GM18870 (cell line): ENCODE data around the gene ZNF566.
"Not testable (repeated sequence)": the region's sequence is repeated elsewhere in the genome, so short reads cannot be mapped to it uniquely, and the experiment has no call there.

Source experiments
- ATAC-seq: cut with Tn5 transposase; IDR thresholded peaks from one replicate; pipeline ENCODE4 v1.9.1; 2021; ENCODE audit warnings: moderate library complexity; ENCODE audit not compliant: unreplicated experiment

Gene ZNF566

DNA sequence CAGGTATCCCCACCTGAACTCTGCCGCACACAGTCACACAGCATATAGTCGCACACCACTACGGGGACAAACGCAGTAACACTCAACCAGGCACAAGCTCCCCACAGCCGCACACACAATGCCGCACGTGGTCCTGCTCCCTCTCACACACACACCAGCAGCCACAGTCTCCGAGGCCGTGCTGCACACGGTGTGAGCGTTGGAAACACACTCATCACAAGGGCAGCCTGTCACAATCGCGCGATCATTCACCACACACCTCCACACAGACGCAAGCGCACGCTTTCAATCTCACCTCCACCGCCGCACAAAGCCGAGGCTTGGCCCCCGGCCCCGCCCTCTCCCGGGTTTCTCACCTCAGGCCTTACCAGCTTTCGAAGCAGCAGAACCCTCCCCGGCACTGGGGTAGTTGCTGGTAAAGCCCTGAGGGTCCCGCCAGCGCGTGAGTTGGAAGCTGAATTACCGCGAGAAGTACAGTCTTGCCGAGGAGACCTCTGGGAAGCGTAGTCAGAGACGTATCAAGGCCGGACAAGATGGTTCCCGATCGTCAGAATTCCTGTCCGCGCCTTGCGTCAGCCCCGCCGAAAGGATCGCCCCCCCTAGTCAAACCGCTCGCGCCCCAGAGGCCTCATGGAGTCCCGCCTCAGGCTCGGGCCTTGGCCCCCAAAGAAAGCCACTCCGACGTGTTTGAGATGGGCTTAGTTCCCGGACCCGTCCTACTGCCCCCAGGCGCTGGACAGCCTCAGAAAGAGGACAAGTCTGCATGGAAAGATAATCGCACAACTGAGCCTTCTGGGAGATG is at the start of gene ZNF566:
Gene ZNF566 (minus strand): TSS at position 444 of the 802 bp plus-strand sequence. CDS start 13,004 bp downstream, outside the sequence.
- ATAC-seq, result peak; percentile 90

DNA sequence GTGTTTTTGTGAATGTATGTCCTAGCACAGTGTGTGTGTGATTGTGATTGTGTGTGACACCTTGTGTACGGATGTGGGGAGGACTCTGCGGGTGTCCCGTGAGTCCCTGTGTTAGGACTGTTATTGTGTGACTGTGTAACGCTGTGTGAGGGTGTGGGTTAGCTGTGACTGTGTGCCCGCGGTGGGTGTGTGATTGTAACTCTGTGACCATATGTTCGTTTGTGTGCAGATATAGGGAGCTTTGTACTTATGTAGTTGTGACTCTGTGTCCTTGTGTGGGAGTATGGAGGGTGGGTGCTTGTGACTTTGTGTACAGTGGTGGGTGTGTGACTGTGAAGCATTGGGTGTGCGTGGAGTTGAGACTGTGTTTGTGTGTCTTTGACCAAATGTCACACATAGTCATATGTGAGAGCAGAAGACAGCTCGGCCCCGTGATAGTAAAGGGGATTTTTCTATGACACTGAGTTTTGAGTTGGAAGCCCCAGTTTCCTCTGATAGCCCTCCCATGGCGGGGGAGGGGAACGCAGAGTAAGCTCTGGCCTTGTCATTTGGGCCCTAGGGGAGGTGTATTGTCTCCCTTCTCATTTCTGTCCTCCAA is 39.7 kb upstream of the ZNF566 start:
- ATAC-seq, result peak; percentile 29

DNA sequence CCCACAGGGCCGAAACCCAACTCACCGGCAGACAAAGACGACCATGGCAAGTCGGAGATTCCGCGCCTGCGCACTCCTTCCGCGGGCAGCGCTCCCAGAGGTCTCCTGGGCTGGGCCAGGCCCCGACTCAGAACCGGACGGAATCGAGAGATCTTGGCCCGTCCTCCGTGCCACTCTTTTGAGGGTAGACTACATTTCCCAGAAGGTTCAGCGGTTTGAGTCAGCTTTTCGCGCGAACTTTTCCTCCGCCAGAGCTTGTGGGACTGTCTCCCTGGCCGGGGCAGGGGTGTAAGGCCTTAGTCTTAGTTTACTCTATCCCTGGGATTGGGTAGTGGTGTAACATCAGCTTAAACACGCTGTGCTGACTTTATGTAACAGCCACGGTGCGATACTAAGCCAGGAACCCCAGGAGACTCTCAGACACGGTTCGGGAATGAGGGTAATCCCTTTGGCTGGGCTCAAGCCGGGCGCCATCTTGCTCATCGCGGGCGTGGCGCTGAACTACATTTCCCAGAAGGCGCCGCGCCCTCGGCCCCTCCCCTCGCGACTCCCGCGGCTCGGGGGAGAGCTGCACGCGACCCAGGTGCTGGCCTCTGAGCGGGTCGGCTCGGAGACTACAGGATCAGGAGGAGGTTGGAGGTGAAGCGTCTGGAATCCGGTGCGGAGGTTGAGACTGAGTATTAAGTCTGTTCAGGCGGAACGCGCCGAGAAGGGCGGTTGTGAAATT is 39.0 kb upstream of the ZNF566 start, which contains the start of gene ZNF260:
Gene ZNF260 (minus strand): TSS at position 78 of the 727 bp plus-strand sequence. CDS start 13,033 bp downstream, outside the sequence.
- ATAC-seq, result peak; percentile 77

DNA sequence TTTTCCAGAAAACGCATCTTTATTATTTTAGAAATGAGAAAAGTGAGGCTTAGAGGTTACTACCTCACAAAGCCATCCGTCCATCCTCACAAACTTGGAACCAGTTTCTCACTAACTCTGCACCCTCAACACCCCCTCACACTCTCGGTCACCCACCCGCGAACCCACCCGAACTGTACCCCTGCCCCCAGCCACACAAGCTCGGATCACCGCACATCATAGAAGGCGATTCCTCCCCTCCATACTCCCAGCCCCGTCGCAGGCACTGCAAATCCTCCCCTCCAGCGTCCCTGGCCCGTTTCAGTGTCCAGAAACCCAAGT is 38.5 kb upstream of the ZNF566 start:
- no peak for ATAC-seq

DNA sequence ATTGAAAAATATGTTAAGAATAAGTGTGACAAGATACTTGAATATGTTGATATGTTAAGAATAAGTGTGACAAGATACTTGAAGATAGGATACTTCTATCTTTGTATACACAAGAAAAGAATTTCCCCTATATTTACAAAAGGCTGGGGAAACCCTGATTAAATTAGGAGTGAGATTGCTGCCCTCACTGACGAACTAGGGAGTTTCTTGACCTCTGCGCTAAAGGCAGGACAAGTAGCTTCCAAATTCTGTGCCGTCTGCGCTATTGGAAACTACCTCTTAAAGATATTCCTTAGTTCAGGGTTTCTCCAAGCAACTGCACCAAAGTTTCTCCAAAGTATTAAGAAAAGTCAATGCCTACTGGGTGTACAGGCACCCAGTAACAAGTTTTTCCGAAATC is 38.0 kb upstream of the ZNF566 start:
- ATAC-seq, result no peak

DNA sequence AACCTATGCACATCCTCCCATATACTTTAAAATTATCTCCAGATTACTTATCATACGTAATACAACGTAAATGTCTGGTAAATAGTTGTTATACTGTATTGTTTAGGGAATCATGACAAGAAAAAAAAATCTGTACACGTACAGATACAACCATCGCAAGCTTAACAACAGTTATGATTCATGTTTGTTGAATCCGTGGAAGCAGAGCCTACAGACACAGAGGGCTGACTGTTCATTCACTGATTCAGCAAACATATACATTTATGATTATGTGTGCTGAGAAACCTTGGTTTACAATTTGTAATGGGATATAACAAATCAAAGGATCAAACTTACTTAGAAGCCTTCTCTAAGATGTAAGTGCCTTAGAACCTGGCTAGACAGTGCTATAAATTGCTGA is 37.2 kb upstream of the ZNF566 start:
- no peak for ATAC-seq

DNA sequence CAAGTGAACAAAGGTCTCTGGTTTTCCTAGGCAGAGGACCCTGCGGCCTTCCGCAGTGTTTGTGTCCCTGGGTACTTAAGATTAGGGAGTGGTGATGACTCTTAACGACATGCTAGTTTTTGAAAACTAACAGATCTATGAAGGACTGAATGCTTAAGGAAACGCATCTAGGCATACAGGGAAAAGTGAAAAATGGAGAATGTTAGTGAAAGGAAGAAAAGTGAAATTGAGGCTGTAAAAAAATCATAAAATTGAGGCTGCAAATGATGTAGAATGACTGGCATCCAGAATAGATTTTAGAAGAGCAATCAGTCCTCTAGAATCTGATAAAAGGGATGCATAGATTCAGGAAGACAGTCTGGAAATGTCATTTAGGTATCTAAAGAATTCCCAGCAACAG is 35.3 kb upstream of the ZNF566 start:
- ATAC-seq, result no peak

DNA sequence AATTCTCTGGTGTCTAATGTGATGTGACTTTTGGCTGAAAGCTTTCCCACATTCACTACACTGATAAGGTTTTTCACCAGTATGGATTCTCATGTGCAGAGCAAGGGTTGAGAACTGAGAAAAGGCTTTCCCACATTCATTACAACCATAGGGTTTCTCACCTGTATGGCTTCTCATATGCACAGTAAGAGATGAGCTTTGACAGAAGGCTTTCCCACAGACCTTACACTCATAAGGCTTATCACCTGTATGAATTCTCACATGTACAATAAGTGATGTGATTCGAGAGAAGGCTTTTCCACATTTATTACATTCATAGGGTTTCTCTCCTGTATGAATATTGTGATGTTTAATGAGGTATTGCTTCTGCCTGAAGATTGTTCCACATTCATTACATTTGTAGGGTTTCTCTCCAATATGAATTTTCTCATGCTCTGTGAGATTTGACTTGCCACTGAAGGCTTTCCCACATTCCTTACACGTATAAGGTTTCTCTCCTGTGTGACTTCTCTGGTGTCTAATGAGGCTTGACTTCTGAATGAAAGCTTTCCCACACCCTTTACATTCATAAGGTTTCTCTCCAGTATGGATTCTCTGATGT is 24.8 kb upstream of the ZNF566 start:
- ATAC-seq, result no peak

DNA sequence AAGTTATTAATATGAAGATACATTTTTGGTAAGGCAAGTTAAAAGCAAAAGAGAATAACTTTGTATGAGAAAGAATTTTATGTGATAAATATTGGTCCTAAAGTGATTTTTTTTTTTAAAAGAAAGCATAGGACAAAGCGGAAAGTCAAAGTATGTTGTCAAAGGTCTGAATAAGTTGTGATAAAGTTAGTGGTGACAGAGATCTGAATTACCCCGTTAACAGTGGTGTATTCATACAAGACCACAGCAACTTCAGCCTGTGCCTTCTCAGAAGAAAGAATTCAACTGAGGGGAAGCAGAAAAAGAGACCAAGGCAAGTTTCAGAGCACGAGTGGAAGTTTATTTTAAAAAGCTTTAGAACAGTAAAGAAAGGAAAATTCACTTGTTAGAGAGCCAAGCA is 19.0 kb upstream of the ZNF566 start:
- no peak for ATAC-seq

DNA sequence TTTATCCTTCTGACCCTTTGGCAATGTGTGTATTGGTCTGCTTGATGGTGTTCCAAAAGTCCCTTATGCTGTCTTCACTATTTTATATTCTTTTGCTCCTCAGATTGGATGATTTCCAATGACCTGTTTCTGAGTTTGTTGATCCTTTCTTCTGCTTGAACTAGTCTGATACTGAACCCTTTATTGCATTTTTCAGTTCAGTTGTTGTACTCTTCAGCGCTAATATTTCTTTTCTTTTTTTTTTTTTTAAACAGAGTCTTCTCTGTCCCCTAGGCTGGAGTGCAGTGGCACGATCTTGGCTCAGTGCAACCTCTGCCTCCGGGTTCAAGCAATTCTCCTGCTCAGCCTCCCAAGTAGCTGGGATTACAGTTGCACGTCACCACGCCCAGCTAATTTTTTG is 12.6 kb upstream of the ZNF566 start:
- no peak for ATAC-seq

DNA sequence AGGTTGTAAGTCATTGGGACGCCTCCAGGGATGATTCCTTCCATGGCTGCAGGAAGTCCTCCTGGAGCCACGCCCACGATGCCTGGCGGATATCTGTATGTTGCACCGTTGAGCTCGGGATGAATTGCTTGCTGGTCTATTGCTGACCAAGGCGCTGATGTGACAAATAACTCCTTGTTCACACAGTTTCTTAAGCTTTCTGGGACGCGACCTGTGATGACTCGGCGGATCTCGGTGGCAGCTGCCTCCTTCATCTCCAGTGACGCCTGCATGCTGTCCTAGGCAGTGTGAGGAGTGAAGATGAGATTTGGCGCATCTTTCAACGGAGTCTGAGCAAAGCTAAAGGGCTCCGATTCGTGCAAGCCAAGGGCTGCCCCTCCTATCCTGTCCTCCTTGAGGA is 7.6 kb upstream of the ZNF566 start:
- ATAC-seq, result no peak

DNA sequence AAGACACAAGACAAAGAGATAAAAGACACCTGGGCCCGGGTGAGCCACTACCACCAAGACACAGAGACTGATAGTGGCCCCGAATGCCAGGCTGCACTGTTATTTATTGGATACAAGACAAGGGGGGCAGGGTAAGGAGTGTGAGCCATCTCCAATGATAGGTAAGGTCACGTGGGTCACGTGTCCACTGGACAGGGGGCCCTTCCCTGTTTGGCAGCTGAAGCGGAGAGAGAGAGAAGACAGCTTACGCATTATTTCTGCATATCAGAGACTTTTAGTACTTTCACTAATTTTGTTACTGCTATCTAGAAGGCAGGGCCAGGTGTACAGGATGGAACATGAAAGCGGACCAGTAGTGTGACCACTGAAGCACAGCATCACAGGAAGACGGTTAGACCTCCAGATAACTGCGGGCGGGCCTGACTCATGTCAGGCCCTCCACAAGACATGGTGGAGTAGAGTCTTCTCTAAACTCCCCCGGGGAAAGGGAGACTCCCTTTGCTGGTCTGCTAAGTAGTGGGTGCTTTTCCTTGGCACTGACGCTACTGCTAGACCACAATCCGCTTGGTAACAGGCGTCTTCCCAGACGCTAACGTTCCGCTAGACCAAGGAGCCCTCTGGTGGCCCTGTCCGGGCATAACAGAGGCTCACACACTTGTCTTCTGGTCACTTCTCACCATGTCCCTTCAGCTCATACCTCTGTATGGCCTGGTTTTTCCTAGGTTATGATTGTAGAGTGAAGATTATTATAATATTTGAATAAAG is 3.5 kb upstream of the ZNF566 start:
- not testable (repeated sequence) for ATAC-seq

DNA sequence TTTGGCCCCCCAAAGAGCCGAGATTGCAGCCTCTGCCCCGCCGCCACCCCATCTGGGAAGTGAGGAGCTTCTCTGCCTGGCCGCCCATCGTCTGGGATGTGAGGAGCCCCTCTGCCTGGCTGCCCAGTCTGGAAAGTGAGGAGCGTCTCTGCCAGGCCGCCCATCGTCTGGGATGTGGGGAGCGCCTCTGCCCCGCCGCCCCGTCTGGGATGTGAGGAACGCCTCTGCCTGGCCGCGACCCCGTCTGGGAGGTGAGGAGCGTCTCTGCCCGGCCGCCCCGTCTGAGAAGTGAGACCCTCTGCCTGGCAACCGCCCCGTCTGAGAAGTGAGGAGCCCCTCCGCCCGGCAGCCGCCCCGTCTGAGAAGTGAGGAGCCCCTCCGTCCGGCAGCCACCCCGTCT is 1.5 kb upstream of the ZNF566 start:
- ATAC-seq, result not testable (repeated sequence)

DNA sequence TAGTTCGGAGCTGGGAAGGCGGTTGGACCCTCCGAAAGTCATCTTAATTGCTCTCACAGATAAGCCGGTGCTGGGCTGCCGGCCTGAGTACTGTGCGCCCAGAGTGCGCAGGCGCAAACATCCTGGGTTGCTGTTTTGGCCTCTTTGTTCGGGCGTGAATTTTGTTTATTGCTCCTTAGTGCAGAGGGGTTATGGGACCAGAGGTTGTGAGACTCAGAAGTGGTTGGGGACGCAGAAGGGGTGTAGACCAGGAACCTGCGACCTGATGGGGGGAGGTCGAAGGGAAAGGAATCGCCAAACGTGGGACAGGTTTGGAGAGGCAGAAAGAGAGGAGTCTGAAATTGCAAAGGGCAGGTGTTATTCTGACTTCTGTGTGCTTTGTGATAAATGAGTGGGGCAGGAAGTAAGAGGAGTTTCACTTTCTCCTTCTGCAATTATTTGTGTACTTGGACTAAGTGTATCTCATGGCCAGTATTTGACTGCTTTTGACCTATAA is 607 bp upstream of the ZNF566 start:
- ATAC-seq, result peak; percentile 37

DNA sequence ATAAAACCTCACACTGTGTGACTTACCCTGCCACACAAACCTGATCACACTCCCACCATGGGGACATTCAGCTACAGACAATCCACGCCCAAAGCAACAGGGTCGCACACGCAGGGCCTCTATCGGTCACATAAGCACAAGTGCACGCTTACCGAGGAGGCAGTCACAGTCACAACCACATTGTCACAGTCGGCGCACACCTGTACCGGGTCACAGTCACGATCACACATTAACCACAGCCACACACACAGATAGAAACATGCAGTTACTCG is 579 bp downstream of the ZNF566 start:
- no peak for ATAC-seq

DNA sequence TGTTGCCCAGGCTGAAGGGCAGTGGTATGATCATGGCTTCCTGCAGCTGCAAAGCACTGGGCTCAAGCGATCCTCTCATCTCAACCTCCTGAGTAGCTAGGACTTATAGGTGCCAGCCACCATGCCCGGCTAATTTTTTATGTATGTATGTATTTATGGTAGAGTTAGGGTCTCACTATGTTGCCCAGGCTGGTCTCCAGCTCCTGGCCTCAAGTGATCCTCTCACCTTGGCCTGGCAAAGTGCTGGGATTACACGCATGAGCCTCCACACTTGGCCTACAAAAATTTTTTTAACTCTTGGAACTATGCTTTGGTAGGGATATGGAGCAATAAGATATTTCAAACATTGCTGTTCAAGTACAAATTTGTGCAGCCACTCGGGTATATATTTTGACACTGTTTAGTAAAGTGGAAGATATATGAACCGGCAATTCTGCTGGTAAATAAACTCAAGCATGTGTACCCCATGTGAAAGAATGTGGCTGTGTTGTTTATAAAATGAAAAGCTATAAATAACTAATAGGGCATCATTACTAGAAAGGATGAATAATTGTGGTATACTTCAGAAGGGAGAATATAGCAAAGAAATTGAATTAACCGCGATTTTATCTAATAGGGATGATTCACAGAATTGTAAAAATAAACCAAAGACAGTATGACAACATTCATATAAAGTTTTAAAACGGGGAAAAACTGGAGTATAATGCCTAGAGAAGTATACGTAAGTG is 1.1 kb downstream of the ZNF566 start:
- no peak for ATAC-seq

DNA sequence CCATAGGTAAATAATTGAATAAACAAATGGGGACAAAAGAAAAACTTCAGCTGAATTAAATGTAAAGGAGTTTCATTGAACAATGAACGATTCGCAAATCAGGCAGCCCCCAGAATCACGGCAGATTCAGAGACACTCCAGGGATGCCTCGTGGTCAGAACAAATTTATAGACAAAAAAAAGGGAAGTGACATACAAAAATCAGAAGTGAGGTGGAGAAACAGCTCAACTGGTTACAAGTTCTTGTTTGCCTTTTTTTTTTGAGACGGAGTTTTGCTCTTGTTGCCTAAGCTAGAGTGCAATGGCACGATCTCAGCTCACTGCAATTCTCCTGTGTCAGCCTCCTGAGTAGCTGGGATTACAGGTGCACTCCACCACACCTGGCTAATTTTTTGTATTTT is 5.7 kb downstream of the ZNF566 start:
- ATAC-seq, result no peak

DNA sequence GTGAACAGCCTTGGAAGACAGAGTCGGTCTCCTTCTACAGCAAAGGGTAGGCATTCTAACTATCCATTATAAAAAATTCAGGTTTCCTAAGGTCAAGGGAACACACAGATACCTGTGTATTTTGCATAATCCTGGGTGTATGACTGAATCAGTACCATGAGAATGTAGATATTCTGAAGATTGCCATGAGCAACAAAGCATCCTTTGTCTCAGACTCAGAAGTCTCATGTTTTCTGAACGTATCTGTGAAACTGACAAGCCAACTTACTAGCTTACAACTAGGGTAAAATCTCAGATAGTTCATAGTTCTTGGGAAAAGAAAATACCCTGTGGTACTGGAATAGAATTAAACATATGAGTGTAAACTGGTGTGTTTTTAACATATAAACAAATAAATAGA is 6.5 kb downstream of the ZNF566 start:
- ATAC-seq, result no peak

DNA sequence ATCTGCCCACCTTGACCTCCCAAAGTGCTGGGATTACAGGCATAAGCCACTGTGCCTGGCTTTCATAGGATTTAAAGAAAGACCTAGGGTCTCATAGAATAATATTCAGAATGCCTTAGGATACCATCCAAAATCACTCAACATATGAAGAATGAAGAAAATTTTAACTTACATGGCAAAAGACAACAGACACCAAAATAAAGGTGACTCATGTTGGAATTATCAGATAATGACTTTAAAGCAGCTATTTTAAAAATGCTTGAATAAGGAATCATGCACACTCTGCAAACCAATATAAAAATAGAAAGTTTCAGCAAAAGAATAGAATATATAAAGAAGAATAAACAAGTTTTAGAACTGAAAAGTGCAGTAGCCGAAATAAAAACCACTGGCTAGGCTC is 29.3 kb downstream of the ZNF566 start:
- no peak for ATAC-seq

DNA sequence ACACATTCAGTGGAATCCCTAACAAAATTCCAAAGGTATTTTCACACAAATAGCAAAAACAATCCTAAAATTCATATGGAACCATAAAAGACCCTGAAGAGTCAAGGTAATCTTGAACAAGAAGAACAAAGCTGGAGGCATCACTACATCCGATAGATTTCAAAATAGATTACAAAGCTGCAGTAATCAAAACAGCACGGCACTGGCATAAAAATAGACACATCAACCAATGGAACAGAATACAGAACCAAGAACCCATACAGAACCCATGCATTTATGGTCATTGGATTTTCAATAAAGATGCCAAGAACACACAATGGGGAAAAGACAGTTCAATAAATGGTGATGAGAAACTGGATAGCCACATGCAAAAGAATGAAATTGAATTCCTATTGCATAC is 32.5 kb downstream of the ZNF566 start:
- ATAC-seq, result no peak
